GM12875 (cell line): ENCODE data around the gene CDK2.
"Not testable (repeated sequence)": the region's sequence is repeated elsewhere in the genome, so short reads cannot be mapped to it uniquely, and the experiment has no call there.

Source experiments
- H3K4me3 ChIP-seq: one replicate; pipeline ENCODE4 v1.5.1; 2011; ENCODE audit warnings: low read depth, low read length, control low read depth
- CTCF ChIP-seq: IDR thresholded peaks from 2 replicates; pipeline ENCODE4 v1.5.1; 2011; ENCODE audit warnings: low read depth, mild to moderate bottlenecking, control low read depth, inconsistent platforms, low read length, moderate library complexity, borderline replicate concordance; ENCODE audit not compliant: insufficient read depth

CDK2 gene

GRCh38 chr12:55996715-55997534 lies 30.3 kb downstream of the CDK2 start, which contains the start of gene SUOX:
TSS of gene SUOX (plus strand) at chr12:55997276. CDS start at chr12:56002222, 4,946 bp downstream.
- H3K4me3 ChIP-seq, result peak within 1 kb of the TSS; percentile 83
- TF ChIP-seq CTCF, result no peak

GRCh38 chr12:55997535-55997859 lies 30.9 kb downstream of the CDK2 start:
- peak overlapping the region; percentile 83 for H3K4me3 ChIP-seq
- no peak for TF ChIP-seq CTCF

GRCh38 chr12:55999522-55999921 lies 32.9 kb downstream of the CDK2 start:
- H3K4me3 ChIP-seq, result not testable (repeated sequence)

- H3K4me3 ChIP-seq, result not testable (repeated sequence)
These were observed 33.4 kb downstream of the CDK2 start for GRCh38 chr12:55999999-56000540.

- H3K4me3 ChIP-seq, result no peak overlapping the region
- no peak for TF ChIP-seq CTCF
These were observed 35.0 kb downstream of the CDK2 start for GRCh38 chr12:56001487-56002100.

GRCh38 chr12:56003376-56003775 lies 36.7 kb downstream of the CDK2 start:
- not testable (repeated sequence) for H3K4me3 ChIP-seq

- TF ChIP-seq CTCF, result no peak
- H3K4me3 ChIP-seq, result no peak overlapping the region
These were observed 37.6 kb downstream of the CDK2 start for GRCh38 chr12:56004211-56004610.

- peak overlapping the region; percentile 79 for H3K4me3 ChIP-seq
These were observed 41.2 kb downstream of the CDK2 start for GRCh38 chr12:56007564-56008559.

More at GRCh38 chr12:56007564-56008559, 41.2 kb downstream of the CDK2 start:
- TF ChIP-seq CTCF, result no peak
